GM18499 (cell line): Measurements from ENCODE around the gene ZNF217.
"Not testable (repeated sequence)": the region's sequence is repeated elsewhere in the genome, so short reads cannot be mapped to it uniquely, and the experiment has no call there.

Experiments
- ATAC-seq: cut with Tn5 transposase; IDR thresholded peaks from one replicate; pipeline ENCODE4 v1.9.1; 2021; ENCODE audit warnings: moderate number of reproducible peaks; ENCODE audit not compliant: insufficient read depth, unreplicated experiment

ZNF217 gene

GRCh38 chr20:53593466-53594007 is at the start of gene ZNF217:
Gene ZNF217, minus strand, starts transcription at chr20:53593839. Its CDS starts 11,013 bp downstream, at chr20:53582826.
- not testable (repeated sequence) for ATAC-seq

- ATAC-seq = peak; percentile 92
These were observed 49.6 kb upstream of the ZNF217 start for GRCh38 chr20:53643031-53643832.

GRCh38 chr20:53642196-53643030 is 48.8 kb upstream of the ZNF217 start:
- peak; percentile 33 for ATAC-seq

- ATAC-seq = no peak
These were observed 46.2 kb upstream of the ZNF217 start for GRCh38 chr20:53639647-53640440.

GRCh38 chr20:53639128-53639527 is 45.5 kb upstream of the ZNF217 start:
- no peak for ATAC-seq

GRCh38 chr20:53637310-53637709 is 43.7 kb upstream of the ZNF217 start:
- ATAC-seq = not testable (repeated sequence)

GRCh38 chr20:53636540-53637097 is 43.0 kb upstream of the ZNF217 start:
- no peak for ATAC-seq

- ATAC-seq = no peak
These were observed 41.6 kb upstream of the ZNF217 start for GRCh38 chr20:53635221-53635620.

GRCh38 chr20:53631909-53632662 is 38.4 kb upstream of the ZNF217 start:
- ATAC-seq = no peak

- ATAC-seq = no peak
These were observed 35.8 kb upstream of the ZNF217 start for GRCh38 chr20:53629436-53629835.

- ATAC-seq = not testable (repeated sequence)
These were observed 35.1 kb upstream of the ZNF217 start for GRCh38 chr20:53628758-53629157.

GRCh38 chr20:53628076-53628475 is 34.4 kb upstream of the ZNF217 start:
- no peak for ATAC-seq

- not testable (repeated sequence) for ATAC-seq
These were observed 33.4 kb upstream of the ZNF217 start for GRCh38 chr20:53627001-53627400.

GRCh38 chr20:53626584-53626983 is 32.9 kb upstream of the ZNF217 start:
- no peak for ATAC-seq

- no peak for ATAC-seq
These were observed 31.9 kb upstream of the ZNF217 start for GRCh38 chr20:53625311-53626129.

GRCh38 chr20:53624927-53625250 is 31.2 kb upstream of the ZNF217 start:
- not testable (repeated sequence) for ATAC-seq

- ATAC-seq = no peak
These were observed 30.0 kb upstream of the ZNF217 start for GRCh38 chr20:53623454-53624211.

GRCh38 chr20:53623134-53623453 is 29.5 kb upstream of the ZNF217 start:
- no peak for ATAC-seq
